Left lung (tissue), 10 donors: ENCODE data around the gene ZNF408. TPM values are rescaled to one million over a fixed set of nuclear protein-coding genes. Genes with fewer than 3 reads are reported as not detected.

Source experiments
- ATAC-seq: fragments of 200-7000 bp; cut with Tn5 transposase; one replicate; pipeline ENCODE4 v1.9.1; 2020; ENCODE audit warnings: moderate library complexity
- DNase-seq, 4 donors: peaks; one replicate each; pipeline ENCODE4 v3.0.0-alpha.2; 2013 to 2020
- H3K27ac ChIP-seq, 2 donors: fragments of 200-600 bp; sonication (generic) in 1 of 2; one replicate each; pipeline versions ENCODE4 v1.5.0 to v1.8.0; 2020 to 2021
- H3K27me3 ChIP-seq, 2 donors: fragments of 200-600 bp; sonication (generic) in 1 of 2; one replicate each; pipeline versions ENCODE4 v1.5.0 to v1.8.0; 2020 to 2021
- H3K36me3 ChIP-seq, 2 donors: fragments of 200-600 bp; sonication (generic) in 1 of 2; one replicate each; pipeline versions ENCODE4 v1.5.0 to v1.8.0; 2020 to 2021
- H3K4me1 ChIP-seq, 2 donors: fragments of 200-600 bp; one replicate each; pipeline ENCODE4 v1.8.0; 2021
- H3K4me3 ChIP-seq, 2 donors: fragments of 200-600 bp; sonication (generic) in 1 of 2; one replicate each; pipeline versions ENCODE4 v1.5.0 to v1.8.0; 2020 to 2021; ENCODE audit warnings: mild to moderate bottlenecking in 1 of 2
- H3K9me3 ChIP-seq, 2 donors: fragments of 200-600 bp; sonication (generic) in 1 of 2; one replicate each; pipeline versions ENCODE4 v1.5.0 to v1.8.0; 2020 to 2021
- intact Hi-C, 2 donors: fragments of 100-400 bp; cut with DNase I; formaldehyde crosslinking; loops; one replicate each; pipeline versions ENCODE4 v1.11.2 to v1.14.2; 2022
- polyA plus RNA-seq, 6 donors: library from polyadenylated mRNA; unstranded; fragments of 120-200 nt; gene quantifications; one replicate each; pipeline ENCODE4 v1.2.1, GENCODE V29; 2013; ENCODE audit not compliant: insufficient read length in 6 of 6
- total RNA-seq, 2 donors: library from RNA; stranded (reverse); fragmentation: NEBNext Ultra II Directional; extraction: Animal tissue kit (Norgen Biotek cat#: 25700); gene quantifications; one replicate each; pipeline ENCODE4 v1.2.1, GENCODE V29; 2021
- TF ChIP-seq, protein P1 (sequence below), 2 donors: fragments of 200-600 bp; sonication (generic) in 1 of 2; IDR thresholded peaks; one replicate each; pipeline versions ENCODE4 v1.5.0 to v1.8.0; 2021; ENCODE audit warnings: antibody characterized with exemption in 2 of 2
- donor health status: DM: no; HTN: yes; CAD: no.
- donor health status: DM: no; HTN: no; CAD: no.

Gene ZNF408
- total and polyA plus RNA-seq, 8 donors = 5.8 to 11.6 (median 10.1) TPM

- Histone ChIP-seq H3K4me1 (peaks cover 23 to 72% of the 10 kb centered on the region in 2 donors), H3K27me3 (no peaks in the 10 kb centered on the region), H3K36me3 (peaks cover 3 to 75% of the 10 kb centered on the region in 2 donors), H3K4me3 (no peak overlapping the region), H3K27ac (peak overlapping the region; percentile 83 to 87), H3K9me3 (no peaks in the 10 kb centered on the region)
- ATAC-seq (peak; percentile 76), DNase-seq (peak in 1 of 4 donors; percentile 55)
- intact Hi-C loops = no loop called here
- TF ChIP-seq, protein P1, sequence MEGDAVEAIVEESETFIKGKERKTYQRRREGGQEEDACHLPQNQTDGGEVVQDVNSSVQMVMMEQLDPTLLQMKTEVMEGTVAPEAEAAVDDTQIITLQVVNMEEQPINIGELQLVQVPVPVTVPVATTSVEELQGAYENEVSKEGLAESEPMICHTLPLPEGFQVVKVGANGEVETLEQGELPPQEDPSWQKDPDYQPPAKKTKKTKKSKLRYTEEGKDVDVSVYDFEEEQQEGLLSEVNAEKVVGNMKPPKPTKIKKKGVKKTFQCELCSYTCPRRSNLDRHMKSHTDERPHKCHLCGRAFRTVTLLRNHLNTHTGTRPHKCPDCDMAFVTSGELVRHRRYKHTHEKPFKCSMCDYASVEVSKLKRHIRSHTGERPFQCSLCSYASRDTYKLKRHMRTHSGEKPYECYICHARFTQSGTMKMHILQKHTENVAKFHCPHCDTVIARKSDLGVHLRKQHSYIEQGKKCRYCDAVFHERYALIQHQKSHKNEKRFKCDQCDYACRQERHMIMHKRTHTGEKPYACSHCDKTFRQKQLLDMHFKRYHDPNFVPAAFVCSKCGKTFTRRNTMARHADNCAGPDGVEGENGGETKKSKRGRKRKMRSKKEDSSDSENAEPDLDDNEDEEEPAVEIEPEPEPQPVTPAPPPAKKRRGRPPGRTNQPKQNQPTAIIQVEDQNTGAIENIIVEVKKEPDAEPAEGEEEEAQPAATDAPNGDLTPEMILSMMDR (IDR thresholded peaks at IDR 0.05) = no peak
These were observed 25.5 kb upstream of the ZNF408 start for GRCh38 chr11:46675288-46675851.

DNA sequence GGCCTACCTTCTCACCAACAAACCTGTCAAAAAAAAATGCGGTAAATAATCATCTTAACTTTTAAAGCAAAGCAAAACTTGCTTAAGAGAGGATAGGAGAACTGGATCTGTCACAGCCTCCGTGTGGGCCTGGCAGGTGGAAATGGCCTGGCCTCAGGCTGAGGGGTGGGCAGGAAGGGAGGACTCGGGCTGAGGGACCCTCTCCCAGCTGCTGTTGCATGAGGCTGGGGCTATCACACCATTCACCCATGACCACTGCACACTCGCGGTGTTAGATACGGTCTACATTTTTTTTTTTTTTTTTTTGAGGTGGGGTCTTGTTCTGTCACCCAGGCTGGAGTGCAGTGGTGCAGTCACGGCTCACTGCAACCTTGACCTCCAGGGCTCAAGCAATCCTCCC is 24.9 kb upstream of the ZNF408 start:
- Histone ChIP-seq H3K36me3 (peaks cover 3 to 75% of the 10 kb centered on the region in 2 donors), H3K9me3 (no peaks in the 10 kb centered on the region), H3K4me3 (no peak overlapping the region), H3K4me1 (peaks cover 23 to 66% of the 10 kb centered on the region in 2 donors), H3K27me3 (no peaks in the 10 kb centered on the region), H3K27ac (peak overlapping the region; percentile 83 to 87)
- TF ChIP-seq, protein P1 (IDR thresholded peaks at IDR 0.05) = no peak
- intact Hi-C loops = no loop called here
- no peak for ATAC-seq
- DNase-seq = no peak

- no peak overlapping the region for H3K4me3 ChIP-seq
- peaks cover 3 to 75% of the 10 kb centered on the region in 2 donors for H3K36me3 ChIP-seq
- TF ChIP-seq, protein P1 (IDR thresholded peaks at IDR 0.05) = no peak
- intact Hi-C loops = no loop called here
- no peak for ATAC-seq
- H3K27ac ChIP-seq = peak overlapping the region; percentile 83 to 87
- no peaks in the 10 kb centered on the region for H3K27me3 ChIP-seq
- DNase-seq = peak in 2 of 4 donors; percentile 56 to 84
- no peaks in the 10 kb centered on the region for H3K9me3 ChIP-seq
- peaks cover 23 to 60% of the 10 kb centered on the region in 2 donors for H3K4me1 ChIP-seq
These were observed 24.2 kb upstream of the ZNF408 start for GRCh38 chr11:46676436-46677158.

DNA sequence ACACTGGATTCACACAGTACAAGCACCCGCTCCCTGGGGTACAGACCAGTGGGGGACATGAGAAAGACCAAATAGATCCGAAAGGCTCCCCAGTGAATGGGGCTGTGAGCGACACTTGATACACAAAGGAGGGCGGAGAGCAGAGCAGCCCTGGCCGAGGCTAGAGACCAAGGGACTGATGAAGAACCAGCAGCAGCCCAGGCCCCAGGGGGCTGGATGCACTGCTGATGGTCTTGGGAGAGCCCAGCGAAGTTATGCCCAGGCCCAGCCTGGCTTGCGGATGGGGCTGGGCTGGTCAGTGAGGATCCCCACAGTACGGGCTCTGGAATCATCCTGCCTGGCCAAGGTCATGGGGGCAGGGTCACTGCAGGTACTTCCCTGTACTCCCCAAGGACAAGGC is 23.7 kb upstream of the ZNF408 start:
- H3K27ac ChIP-seq = peak overlapping the region in 1 of 2 donors; percentile 87
- H3K9me3 ChIP-seq = no peaks in the 10 kb centered on the region
- no peaks in the 10 kb centered on the region for H3K27me3 ChIP-seq
- TF ChIP-seq, protein P1 (IDR thresholded peaks at IDR 0.05) = no peak
- ATAC-seq (no peak), DNase-seq (no peak)
- H3K4me3 ChIP-seq = no peak overlapping the region
- intact Hi-C loops = no loop called here
- peaks cover 3 to 75% of the 10 kb centered on the region in 2 donors for H3K36me3 ChIP-seq
- H3K4me1 ChIP-seq = peaks cover 23 to 54% of the 10 kb centered on the region in 2 donors

- Histone ChIP-seq H3K4me1 (peaks cover 23 to 44% of the 10 kb centered on the region in 2 donors), H3K9me3 (no peaks in the 10 kb centered on the region), H3K27me3 (no peaks in the 10 kb centered on the region), H3K4me3 (no peak overlapping the region), H3K27ac (peak overlapping the region in 1 of 2 donors; percentile 87), H3K36me3 (peaks cover 3 to 69% of the 10 kb centered on the region in 2 donors)
- TF ChIP-seq, protein P1 (IDR thresholded peaks at IDR 0.05) = no peak
- DNase-seq (no peak), ATAC-seq (no peak)
- intact Hi-C loops = no loop called here
These were observed 22.7 kb upstream of the ZNF408 start for GRCh38 chr11:46677991-46678740.
